GM19328 (cell line): ENCODE data around the gene POM121C.
"Not testable (repeated sequence)": the region's sequence is repeated elsewhere in the genome, so short reads cannot be mapped to it uniquely, and the experiment has no call there.

ENCODE experiments used
- ATAC-seq: cut with Tn5 transposase; IDR thresholded peaks from one replicate; pipeline ENCODE4 v1.9.1; 2021; ENCODE audit warnings: mild to moderate bottlenecking, moderate library complexity; ENCODE audit not compliant: unreplicated experiment

The POM121C gene

DNA sequence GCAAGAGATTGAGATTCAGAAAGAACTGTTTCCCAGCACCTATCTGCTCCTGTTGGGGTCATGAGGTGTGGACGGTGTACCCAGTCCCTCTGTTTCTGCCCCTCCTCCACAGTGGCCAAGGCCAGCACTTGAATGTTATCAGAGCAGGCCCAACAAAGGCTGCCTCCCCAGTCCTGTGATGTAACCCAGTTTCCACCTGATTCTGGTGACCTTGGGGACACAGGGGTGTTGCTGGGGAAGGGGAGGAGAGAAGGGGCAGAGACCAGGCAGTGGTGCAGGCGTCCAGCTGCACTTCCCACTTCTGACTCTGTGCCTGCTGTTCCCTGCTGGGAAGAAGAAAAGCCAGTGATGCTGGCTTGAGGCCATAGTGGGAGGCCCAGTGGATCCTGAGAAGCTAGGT, 88.2 kb downstream of the POM121C start:
- not testable (repeated sequence) for ATAC-seq

DNA sequence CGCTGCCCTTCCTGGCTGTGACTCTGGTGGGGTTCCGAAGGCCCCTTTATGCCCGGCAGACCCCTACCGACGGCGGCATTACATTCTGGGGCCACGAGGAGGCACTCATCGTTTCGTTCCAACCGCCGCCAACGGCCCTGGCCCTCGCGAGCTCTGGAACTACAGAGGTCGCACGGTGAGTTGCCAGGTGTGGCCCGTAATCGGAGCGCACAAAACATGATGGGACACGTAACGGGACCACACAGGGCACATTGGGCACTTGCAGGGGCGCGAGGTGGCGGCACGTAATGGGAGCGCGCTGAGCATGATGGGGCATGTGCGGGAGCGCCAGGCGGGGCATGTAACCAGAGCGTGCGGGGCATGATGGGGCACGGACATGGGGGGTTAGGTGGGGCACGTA, 90.8 kb downstream of the POM121C start, which contains the start of gene TRIM73:
TRIM73 (plus strand) TSS at position 301 of the 400 bp plus-strand sequence. CDS start 3,305 bp downstream, outside the sequence.
- ATAC-seq = not testable (repeated sequence)

GRCh38 chr7:75393194-75393593, 92.9 kb downstream of the POM121C start:
- not testable (repeated sequence) for ATAC-seq

- not testable (repeated sequence) for ATAC-seq
These were observed 111.4 kb downstream of the POM121C start for GRCh38 chr7:75374519-75375317.

- ATAC-seq = not testable (repeated sequence)
These were observed 112.0 kb downstream of the POM121C start for GRCh38 chr7:75374144-75374518.

DNA sequence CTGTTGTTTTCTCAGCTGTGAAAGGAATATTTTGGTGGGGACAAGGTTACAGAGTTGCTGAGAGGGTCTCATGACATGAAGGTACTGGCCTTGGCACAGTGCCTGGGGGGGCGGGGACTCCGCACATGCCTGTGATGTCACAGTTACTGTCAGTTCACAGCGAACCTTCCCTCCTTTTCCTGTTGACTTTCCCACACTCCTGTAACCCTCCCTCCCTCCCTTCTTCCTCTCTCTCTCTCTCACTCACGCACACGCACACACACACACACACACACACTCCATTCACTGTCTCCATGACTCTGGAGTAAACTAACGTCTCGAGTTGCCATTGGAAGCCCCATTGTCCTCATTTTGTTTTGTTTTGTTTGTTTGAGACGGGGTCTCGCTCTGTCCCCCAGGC, 118.8 kb downstream of the POM121C start:
- ATAC-seq = not testable (repeated sequence)
